ENCODE data around the gene KIAA0408.

The KIAA0408 gene

GRCh38 chr6:127459231-127459641 is at the start of gene KIAA0408:
KIAA0408 (minus strand) TSS chr6:127459389; CDS start chr6:127453981, 5,408 bp downstream.
- FAIRE-seq: no peak

DNA sequence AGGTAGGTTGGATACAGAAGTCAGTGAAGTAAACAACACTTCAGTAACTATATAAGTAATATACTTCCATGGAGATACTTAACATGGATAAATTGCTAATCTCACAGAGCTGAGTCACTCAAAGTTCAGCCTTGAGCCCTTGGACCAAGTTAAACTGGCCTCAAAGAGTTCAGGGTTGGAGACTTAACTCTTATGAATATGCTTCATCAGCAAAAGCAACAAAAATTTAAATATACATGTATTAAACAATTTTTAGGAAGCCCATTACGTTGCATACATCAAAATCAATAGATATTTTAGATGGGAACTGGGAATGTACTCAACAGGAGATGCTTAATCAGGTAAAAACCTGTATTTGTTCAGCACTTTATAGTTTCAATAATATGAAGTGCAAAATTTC is 47.7 kb upstream of the KIAA0408 start:
- FAIRE-seq: no peak

DNA sequence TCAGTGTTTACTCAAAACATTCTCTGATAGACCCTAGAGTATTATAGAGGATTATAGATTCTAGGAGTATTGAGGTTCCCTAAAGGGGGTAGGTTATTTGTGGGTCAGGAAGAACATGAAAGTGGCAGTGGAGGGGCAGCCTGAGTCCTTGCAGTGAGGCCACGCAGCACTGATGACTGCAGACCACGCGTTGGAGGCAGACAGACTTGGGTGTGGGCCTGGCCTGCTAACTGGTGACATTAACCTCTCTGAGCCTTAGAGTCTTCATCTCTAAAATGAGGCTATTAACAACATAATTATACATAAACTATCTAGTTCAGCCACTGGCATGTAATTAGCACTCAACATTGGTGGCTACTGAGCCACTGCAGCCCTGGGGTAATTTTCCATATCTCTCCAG is 43.8 kb upstream of the KIAA0408 start:
- FAIRE-seq: no peak

- FAIRE-seq: no peak
Measured at GRCh38 chr6:127497410-127497809, 38.2 kb upstream of the KIAA0408 start.

GRCh38 chr6:127496471-127496870 is 37.3 kb upstream of the KIAA0408 start:
- no peak for FAIRE-seq

DNA sequence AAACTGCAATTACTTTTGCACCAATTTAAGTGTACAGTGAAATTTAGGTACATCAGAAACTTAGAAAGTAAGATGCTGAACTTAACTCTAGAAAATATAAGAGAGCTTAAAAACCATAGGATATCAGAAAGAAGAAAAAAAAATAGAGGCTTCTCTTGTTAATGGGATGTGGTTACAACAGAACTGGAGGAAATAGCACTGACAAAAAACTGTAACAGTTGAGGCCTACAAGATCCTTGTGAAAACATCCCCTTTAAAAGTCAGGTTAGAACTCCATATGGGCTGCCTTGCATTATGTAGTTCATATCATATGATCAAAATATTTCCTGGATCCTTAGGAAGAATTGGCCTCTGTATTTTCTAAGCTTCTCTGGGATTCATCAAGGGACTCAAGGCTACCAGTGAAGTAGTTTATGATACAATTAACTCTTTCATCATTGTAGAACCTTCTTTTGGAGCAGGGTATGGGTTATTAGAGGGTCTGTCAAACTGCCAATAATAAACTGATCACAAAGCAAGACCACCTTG is 35.1 kb upstream of the KIAA0408 start:
- no peak for FAIRE-seq

DNA sequence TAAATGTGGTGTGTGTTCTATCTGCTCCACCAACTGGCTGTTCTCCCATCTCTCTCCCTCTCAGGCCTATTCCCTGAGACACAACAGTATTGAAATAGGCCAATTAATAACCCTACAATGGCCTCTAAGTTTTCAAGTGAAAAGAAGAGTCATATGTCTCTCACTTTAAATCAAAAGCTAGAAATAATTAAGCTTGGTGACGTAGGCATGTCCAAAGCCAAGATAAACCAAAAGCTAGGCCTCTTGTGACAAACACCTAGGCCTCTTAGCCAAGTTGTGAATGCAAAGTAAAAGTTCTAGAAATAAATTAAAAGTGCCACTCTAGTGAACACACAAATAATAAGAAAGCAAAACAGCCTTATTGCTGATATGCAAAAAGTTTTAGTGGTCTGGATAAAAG is 30.1 kb upstream of the KIAA0408 start:
- FAIRE-seq: no peak

DNA sequence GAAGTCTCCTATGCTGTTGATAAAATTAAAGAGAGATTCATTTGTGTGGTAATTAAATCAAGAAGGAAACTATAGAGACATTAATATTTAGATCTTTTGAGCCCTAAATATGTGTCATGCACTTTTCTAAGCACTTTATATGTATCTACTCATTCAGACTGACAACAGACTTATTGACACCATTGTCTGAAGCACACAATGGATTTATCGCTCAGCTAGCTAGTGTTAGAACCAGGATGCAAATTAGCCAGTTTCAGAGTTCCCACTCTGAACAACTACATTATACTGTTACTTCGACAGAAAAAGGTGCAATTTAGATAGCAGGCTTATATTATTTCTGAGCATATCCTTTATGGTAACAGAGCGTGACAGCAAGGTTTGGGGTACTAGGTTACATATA is 27.7 kb upstream of the KIAA0408 start:
- no peak for FAIRE-seq

DNA sequence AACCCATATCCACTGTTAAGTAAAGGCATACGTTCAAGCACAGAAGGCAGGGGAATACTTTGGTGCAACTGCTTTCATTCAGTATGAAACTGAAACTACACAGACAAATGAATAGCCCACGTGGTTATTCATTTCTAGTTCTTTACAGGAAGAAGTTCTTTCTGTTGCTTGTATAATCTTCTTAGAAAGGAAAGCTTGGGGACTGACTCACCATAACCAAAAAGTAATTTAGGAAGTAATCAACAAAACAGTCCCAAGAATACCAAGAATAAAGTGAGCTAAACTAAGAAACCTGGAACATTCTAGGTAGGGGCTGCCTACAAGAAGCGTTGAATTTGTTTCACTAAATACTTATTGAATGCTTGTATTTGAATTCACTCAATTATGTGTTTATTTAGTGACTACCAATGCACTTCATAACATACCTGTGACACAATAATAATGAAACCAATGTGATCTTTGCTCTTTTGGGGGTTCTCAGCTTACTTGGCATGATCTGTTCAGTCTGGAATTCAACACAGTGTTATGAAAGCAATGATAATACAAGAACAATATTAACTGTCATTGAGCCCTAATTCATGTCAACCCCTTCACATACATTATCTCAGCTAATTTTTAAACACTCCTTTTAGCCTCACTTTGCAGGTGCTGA is 25.1 kb upstream of the KIAA0408 start:
- no peak for FAIRE-seq

- no peak for FAIRE-seq
Measured at GRCh38 chr6:127483399-127484055, 24.3 kb upstream of the KIAA0408 start.

GRCh38 chr6:127482325-127482724 is 23.1 kb upstream of the KIAA0408 start:
- FAIRE-seq: no peak

DNA sequence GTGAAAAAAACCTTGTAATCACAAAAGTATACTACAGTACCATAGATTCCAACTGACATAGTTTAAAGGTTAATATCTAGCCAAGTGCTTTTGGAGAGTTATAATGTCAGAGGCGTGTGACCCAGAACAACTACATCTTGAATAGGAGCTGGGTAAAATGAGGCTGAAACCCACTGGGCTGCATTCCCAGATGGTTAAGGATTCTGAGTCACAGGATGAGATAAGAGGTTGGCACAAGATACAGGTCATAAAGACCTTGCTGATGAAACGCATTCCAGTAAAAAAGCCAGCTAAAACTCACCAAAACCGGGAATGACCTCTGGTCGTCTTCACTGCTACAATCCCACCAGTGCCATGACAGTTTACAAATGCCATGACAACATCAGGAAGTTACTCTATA is 22.4 kb upstream of the KIAA0408 start:
- no peak for FAIRE-seq

GRCh38 chr6:127481111-127481510 is 21.9 kb upstream of the KIAA0408 start:
- FAIRE-seq: no peak

DNA sequence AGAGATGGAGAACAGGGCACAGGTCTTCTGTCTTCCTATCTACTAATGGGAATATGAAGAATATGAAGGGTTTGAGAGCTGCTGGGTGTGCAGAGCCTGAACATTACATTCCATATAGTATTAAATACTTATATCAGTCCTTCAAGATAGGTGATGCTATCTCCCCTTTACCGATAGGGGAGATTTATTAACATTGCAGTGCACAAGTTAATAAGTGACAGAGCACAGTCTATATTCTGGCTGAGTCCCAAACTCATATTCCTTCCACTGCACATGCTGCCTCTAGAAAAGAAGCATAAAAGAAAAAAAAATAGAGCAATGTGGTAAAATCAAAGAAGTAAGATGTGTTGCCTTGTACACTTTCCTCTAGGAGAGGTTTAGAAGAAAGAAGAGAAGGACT is 18.5 kb upstream of the KIAA0408 start:
- no peak for FAIRE-seq

GRCh38 chr6:127475823-127476176 is 16.6 kb upstream of the KIAA0408 start:
- FAIRE-seq: no peak

DNA sequence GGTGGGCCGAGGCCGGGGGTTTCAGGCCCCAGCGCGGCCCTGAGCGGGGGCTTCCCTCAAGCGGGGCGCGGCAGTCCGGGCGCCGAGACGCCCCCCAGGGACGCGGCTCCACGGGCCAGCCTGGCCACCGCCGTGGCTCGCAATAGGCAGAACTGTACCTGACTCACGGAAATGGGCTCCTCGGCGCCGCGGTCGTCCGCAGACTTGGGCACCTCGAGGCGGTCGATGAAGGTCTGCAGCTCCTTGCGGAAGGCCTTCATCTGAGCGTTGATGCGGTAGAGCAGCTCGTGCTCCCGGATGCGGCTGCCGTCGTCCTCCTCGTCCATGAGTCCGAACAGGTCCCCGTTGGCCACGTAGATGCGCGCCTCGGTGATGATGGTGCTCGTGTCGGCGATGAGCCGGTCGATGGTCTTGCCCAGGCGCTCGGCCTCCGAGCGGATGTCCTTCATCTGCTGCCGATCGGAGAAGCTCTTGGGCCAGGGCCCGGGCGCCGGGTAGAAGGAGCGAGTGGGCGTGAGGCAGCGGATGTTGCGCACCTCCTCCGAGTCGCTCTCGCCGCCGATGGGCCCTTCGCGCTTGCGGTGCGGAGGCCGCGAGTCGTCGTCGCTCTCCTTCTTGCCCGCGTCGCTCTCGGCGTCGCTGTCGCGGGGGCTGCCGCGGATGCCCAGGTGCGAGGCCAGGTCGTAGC is 16.1 kb upstream of the KIAA0408 start:
- FAIRE-seq: no peak

GRCh38 chr6:127471379-127472255 is 12.4 kb upstream of the KIAA0408 start:
- FAIRE-seq: no peak

- FAIRE-seq: no peak
Measured at GRCh38 chr6:127468936-127469335, 9.7 kb upstream of the KIAA0408 start.

- FAIRE-seq: no peak
Measured at GRCh38 chr6:127466416-127466815, 7.2 kb upstream of the KIAA0408 start.

DNA sequence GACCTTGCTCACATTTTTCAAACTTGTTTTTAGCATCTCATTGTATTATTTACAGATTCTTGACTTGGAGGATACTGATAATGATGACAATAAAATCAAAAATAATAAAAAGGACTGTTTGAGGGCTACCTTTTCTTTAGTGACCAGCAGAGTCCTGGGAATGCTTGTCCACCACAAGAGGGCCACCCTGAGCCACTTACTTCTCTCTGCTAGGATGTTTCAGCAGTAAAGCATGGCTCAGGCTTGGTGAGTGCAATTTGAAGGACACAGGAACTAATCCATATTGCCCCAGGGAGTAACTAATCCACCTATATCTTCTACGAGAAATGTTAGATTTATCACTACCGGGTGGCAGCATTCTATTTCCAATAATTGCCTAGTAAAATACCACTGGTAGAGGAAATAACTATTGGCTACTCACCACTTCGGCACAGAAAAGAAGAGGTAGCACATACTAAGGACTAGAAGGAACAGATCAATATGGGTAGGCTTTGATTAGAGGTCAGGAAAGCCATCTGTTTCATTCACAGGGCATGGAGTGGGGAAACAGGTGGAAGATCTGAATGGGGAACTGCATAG is 5.8 kb upstream of the KIAA0408 start:
- peak; percentile 52 for FAIRE-seq

DNA sequence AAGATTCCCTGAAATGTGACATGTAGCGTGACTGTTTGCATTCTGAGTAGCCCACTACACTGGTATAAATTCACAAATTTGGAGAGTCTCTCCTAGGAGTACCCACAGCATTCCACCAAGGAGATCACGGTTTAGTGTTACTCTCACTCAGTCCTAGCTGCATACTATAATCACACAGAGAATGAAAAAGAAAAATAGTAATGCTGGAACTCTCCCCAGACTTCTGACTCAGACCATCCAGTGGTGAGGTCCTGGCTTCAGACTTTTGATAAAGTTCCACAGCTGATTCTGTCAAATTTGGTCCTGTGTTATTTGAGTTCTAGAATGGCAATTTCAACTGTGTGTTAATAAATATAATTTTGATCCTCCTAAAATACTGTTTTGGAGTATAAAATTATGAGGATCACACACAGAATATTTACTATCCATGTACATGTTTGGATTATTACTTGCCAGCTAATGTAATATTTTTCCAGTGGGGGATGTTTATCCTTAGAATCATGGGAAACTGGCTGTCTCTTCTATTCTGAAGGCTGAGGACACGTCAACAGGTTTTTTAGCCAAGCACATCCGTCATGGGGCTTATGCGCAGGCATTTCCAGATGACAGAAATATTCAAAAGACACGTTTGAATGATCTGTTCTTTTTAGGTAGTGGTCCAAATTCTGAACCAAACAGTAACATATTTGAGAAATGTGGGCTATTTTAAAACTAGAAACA is 5.1 kb upstream of the KIAA0408 start:
- FAIRE-seq: no peak

- FAIRE-seq: no peak
Measured at GRCh38 chr6:127463056-127463455, 3.9 kb upstream of the KIAA0408 start.

Measured in TTC549 (cell line).